Activated CD8-positive, alpha-beta T cell treated with anti-CD3 and anti-CD28 coated beads for 36 hours (primary cell): Measurements from ENCODE around the gene COPS7A. TPM values are rescaled to one million over a fixed set of nuclear protein-coding genes. Genes with fewer than 3 reads are reported as not detected.
"Not testable (repeated sequence)": the region's sequence is repeated elsewhere in the genome, so short reads cannot be mapped to it uniquely, and the experiment has no call there.

Source experiments
- ATAC-seq: fragments of 200-7000 bp; cut with Tn5 transposase; one replicate; pipeline ENCODE4 v1.10.0; 2021; ENCODE audit warnings: mild to moderate bottlenecking, moderate library complexity
- CTCF ChIA-PET: fragments of 350-600 bp; sonication (Branson Sonifier 250); formaldehyde crosslinking; loops from one replicate; lab custom pipeline; 2021; ENCODE audit warnings: antibody characterized with exemption; lab: Charles Lee
- POLR2A ChIA-PET: fragments of 350-600 bp; sonication (Branson Sonifier 250); formaldehyde crosslinking; loops from one replicate; lab custom pipeline; 2021; ENCODE audit warnings: antibody characterized with exemption; lab: Charles Lee
- DNase-seq: peaks from one replicate; pipeline ENCODE4 v3.0.0-alpha.2; 2020
- H3K27ac Mint-ChIP-seq: one replicate; pipeline ENCODE4 v1.8.0; 2021; ENCODE audit warnings: mild to moderate bottlenecking, mixed read lengths
- H3K27me3 Mint-ChIP-seq: one replicate; pipeline ENCODE4 v1.8.0; 2021; ENCODE audit warnings: mixed read lengths
- H3K36me3 Mint-ChIP-seq: one replicate; pipeline ENCODE4 v1.8.0; 2021; ENCODE audit warnings: low read depth, mixed read lengths
- H3K4me1 Mint-ChIP-seq: one replicate; pipeline ENCODE4 v1.8.0; 2021; ENCODE audit warnings: low read depth, mixed read lengths
- H3K4me3 Mint-ChIP-seq: one replicate; pipeline ENCODE4 v1.8.0; 2021; ENCODE audit warnings: mild to moderate bottlenecking, moderate library complexity, mixed read lengths
- H3K9me3 Mint-ChIP-seq: one replicate; pipeline ENCODE4 v1.8.0; 2021; ENCODE audit warnings: mixed read lengths
- CTCF ChIP-seq: fragments of 200-600 bp; IDR thresholded peaks from one replicate; pipeline ENCODE4 v1.8.0; 2022; ENCODE audit warnings: antibody characterized with exemption, mild to moderate bottlenecking
- intact Hi-C: fragments of 100-400 bp; cut with micrococcal nuclease; formaldehyde crosslinking; loops from one replicate; pipeline ENCODE4 v1.10.0; 2022
- total RNA-seq, 2 experiments: library from RNA; stranded (reverse); gene quantifications; one replicate each; pipeline ENCODE4 v1.2.3, GENCODE V29; 2021

The COPS7A gene
- total RNA-seq, 2 experiments from 2014 or later = 35.9 to 38.8 TPM

DNA sequence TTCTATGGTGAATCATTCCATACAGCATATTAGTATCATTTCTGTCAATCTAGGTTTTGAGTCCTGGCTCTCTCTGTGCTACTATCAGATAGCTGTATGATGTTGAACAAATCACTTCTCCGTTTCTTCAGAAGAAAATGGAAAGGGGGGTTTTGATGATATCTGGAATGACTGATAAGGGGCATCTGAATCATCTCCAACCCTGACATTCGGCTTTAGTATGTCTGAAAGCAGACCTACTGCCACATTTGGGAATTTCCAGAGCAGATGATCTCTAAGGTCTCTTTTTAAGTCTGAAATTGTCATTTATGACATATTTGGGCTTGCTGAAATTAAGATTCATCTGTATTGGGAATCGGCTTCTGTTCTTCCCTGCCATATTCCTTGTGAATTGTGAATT, 19.0 kb downstream of the COPS7A start:
- ChIA-PET POLR2A (interaction anchor here (0.9 to 1.9 kb wide), 6 partner anchors 17 to 111 kb away, joined by 3 to 7 read pairs (median 4); partner anchors contain the start of genes CD4, COPS7A and LAG3), CTCF (interaction anchor here (1.1 to 4.0 kb wide), 4 partner anchors 10 to 92 kb away, joined by 3 to 25 read pairs (median 7); partner anchors contain the start of gene MLF2)
- Mint-ChIP-seq H3K36me3 (peaks cover 30% of the 10 kb centered on the region), H3K27ac (peak overlapping the region; percentile 53), H3K4me3 (no peak overlapping the region), H3K27me3 (no peaks in the 10 kb centered on the region), H3K9me3 (peaks cover 6% of the 10 kb centered on the region), H3K4me1 (peaks cover 36% of the 10 kb centered on the region)
- peak; percentile 52 for ATAC-seq
- no peak for DNase-seq
- intact Hi-C loops = no loop called here
- no peak for TF ChIP-seq CTCF

DNA sequence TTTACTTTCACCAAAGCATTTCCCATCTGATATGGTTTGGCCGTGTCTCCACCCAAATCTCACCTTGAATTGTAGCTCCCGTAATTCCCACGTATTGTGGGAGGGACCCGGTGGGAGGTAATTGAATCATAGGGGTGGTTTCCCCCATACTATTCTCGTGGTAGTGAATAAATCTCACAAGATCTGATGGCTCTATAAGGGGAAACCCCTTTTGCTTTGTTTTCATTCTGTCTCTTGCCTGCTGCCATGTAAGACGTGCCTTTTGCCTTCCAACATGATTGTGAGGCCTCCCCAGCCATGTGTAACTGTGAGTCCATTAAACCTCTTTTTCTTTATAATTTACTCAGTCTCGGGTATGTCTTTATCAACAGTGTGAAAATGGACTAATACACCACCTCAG, 19.5 kb downstream of the COPS7A start:
- POLR2A ChIA-PET = interaction anchor here (1.0 to 1.9 kb wide), 5 partner anchors 18 to 111 kb away, joined by 3 to 7 read pairs (median 5); partner anchors contain the start of genes CD4, COPS7A and LAG3

DNA sequence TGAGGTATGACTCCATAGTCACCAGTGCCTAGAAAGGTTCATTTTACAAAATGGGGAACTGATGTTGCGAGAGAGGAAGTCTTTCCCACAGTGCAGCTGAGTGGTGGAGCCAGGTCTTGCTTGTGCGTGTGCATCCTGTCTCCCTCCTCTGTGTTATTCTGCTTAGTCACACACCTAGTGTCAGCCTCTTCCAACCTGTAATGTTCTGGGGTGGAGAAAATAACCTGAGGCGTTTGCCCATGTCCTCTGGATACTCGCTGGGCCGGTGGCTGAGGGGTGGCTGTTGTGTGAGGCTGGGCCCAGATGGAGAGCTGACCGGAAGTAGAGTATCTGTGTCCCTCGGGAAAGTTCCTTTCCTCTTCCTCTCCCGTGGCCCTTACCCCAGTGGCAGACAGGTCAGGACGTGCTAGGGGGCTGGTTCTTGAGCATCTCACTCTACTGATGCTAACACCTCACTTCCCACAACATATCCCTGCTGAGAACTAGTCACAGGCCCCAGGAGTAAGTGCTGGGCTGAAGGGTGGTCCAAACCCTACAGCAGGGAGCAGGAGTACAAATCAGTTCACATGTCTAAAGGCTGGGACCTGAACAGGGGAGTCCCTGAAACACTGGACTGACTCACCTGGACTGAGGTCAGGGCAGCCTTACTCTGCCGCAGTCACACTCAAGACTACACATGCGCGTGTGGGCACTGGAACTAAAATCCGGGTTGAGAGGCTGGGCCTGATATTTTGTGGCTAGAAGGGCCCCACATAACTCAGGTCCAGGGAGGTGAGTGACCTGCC, 22.1 kb downstream of the COPS7A start:
- intact Hi-C loops = no loop called here
- TF ChIP-seq CTCF = no peak
- H3K4me1 Mint-ChIP-seq = peaks cover 38% of the 10 kb centered on the region
- no peaks in the 10 kb centered on the region for H3K27me3 Mint-ChIP-seq
- peaks cover 48% of the 10 kb centered on the region for H3K36me3 Mint-ChIP-seq
- POLR2A ChIA-PET = interaction anchor here (0.6 to 1.6 kb wide), 4 partner anchors 12 to 1335 kb away, joined by 3 to 4 read pairs (median 3); no protein-coding TSS in a partner anchor
- peaks cover 6% of the 10 kb centered on the region for H3K9me3 Mint-ChIP-seq
- peak overlapping the region; percentile 90 for H3K27ac Mint-ChIP-seq
- no peak overlapping the region for H3K4me3 Mint-ChIP-seq
- ATAC-seq (peak; percentile 86), DNase-seq (peak; percentile 47)
- CTCF ChIA-PET = interaction anchor here (1.0 to 4.0 kb wide), 5 partner anchors 7 to 146 kb away, joined by 3 to 25 read pairs (median 6); partner anchors contain the start of gene MLF2

More for the DNA sequence above, 19.5 kb downstream of the COPS7A start:
- peak; percentile 40 for ATAC-seq
- H3K9me3 Mint-ChIP-seq, intact Hi-C loops, H3K4me3 Mint-ChIP-seq, H3K27me3 Mint-ChIP-seq: not testable (repeated sequence)
- Mint-ChIP-seq H3K27ac (peak overlapping the region; percentile 53), H3K4me1 (peaks cover 36% of the 10 kb centered on the region), H3K36me3 (peaks cover 35% of the 10 kb centered on the region)
- CTCF ChIA-PET = interaction anchor here (1.1 to 4.0 kb wide), 4 partner anchors 10 to 91 kb away, joined by 3 to 25 read pairs (median 7); partner anchors contain the start of gene MLF2
- peak; percentile 48 for DNase-seq

GRCh38 chr12:6747216-6747615, 23.4 kb downstream of the COPS7A start:
- TF ChIP-seq CTCF = no peak
- ATAC-seq = no peak
- Mint-ChIP-seq H3K4me1 (peaks cover 45% of the 10 kb centered on the region), H3K27ac (peak overlapping the region; percentile 58), H3K4me3 (no peak overlapping the region), H3K36me3 (peaks cover 56% of the 10 kb centered on the region), H3K27me3 (no peaks in the 10 kb centered on the region), H3K9me3 (peaks cover 6% of the 10 kb centered on the region)
- ChIA-PET CTCF (interaction anchor here (1.0 to 1.4 kb wide), 2 partner anchors 86 to 88 kb away, joined by 3 to 6 read pairs; no protein-coding TSS in a partner anchor), POLR2A (interaction anchor here (0.6 to 1.0 kb wide), 2 partner anchors 10 to 78 kb away, joined by 3 read pairs; no protein-coding TSS in a partner anchor)
- intact Hi-C loops = no loop called here
- DNase-seq = no peak

DNA sequence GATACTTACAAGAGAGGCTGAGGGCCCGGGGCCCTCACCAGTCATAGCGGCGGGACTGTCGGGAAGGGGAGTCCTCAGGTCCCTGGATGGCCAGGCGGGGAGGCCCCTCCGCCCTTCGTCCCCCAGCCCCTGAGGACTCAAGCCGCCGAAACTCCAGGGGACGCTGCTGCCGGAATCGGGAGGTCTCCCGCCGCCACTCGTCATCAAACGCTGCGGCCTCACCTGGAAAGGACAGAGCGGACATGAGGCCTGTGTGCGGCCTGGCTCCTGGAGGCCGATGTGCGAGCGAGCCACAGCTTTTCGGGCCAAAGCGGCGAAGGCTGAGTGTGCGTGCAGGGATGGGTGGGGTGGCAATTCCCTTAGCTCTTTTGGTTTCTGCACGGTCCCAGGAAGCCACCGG, 24.9 kb downstream of the COPS7A start:
- no peak overlapping the region for H3K27ac Mint-ChIP-seq
- peaks cover 2% of the 10 kb centered on the region for H3K9me3 Mint-ChIP-seq
- ChIA-PET POLR2A (interaction anchor here (1.0 kb wide), 1 partner anchor 18 kb away, joined by 3 read pairs; the partner anchor contains the start of gene PTMS), CTCF (interaction anchor here (16.4 kb wide), 1 partner anchor 80 kb away, joined by 341 read pairs; the partner anchor contains the start of genes GPR162 and P3H3)
- DNase-seq = no peak
- no peaks in the 10 kb centered on the region for H3K27me3 Mint-ChIP-seq
- peaks cover 55% of the 10 kb centered on the region for H3K36me3 Mint-ChIP-seq
- no peak for TF ChIP-seq CTCF
- ATAC-seq = no peak
- intact Hi-C loops = no loop called here
- H3K4me3 Mint-ChIP-seq = no peak overlapping the region
- H3K4me1 Mint-ChIP-seq = peaks cover 35% of the 10 kb centered on the region
